Liver (tissue), 9 donors: ENCODE measurements around the gene ST8SIA6. TPM values are rescaled to one million over a fixed set of nuclear protein-coding genes. Genes with fewer than 3 reads are reported as not detected.

Experiments
- DNase-seq: peaks from one replicate; pipeline ENCODE4 v3.0.0-alpha.2; 2017; ENCODE audit warnings: low spot score
- H3K27ac ChIP-seq, 2 donors: one replicate each; pipeline ENCODE4 v1.7.0; 2013; ENCODE audit warnings: inconsistent platforms in 2 of 2, low read length in 2 of 2, control low read depth in 1 of 2, low read depth in 1 of 2, mild to moderate bottlenecking in 1 of 2
- H3K27me3 ChIP-seq, 4 donors: one replicate each; pipeline versions ENCODE4 v1.6.1 to v1.7.0; 2013; ENCODE audit warnings: low read length in 3 of 4, inconsistent platforms in 1 of 4, mild to moderate bottlenecking in 1 of 4, moderate library complexity in 1 of 4; ENCODE audit not compliant: control insufficient read depth in 4 of 4, insufficient read depth in 4 of 4
- H3K36me3 ChIP-seq, 4 donors: one replicate each; pipeline versions ENCODE4 v1.6.1 to v1.7.0; 2013; ENCODE audit warnings: low read length in 3 of 4, mild to moderate bottlenecking in 3 of 4, low read depth in 1 of 4, moderate library complexity in 1 of 4; ENCODE audit not compliant: control insufficient read depth in 4 of 4, insufficient read depth in 3 of 4
- H3K4me1 ChIP-seq, 4 donors: one replicate each; pipeline versions ENCODE4 v1.6.1 to v1.7.0; 2013; ENCODE audit warnings: low read length in 3 of 4, mild to moderate bottlenecking in 3 of 4, moderate library complexity in 1 of 4; ENCODE audit not compliant: control insufficient read depth in 4 of 4, insufficient read depth in 4 of 4
- H3K4me3 ChIP-seq, 3 donors: one replicate each; pipeline versions ENCODE4 v1.6.1 to v1.7.0; 2013; ENCODE audit warnings: low read length in 3 of 3, control low read depth in 1 of 3, low read depth in 1 of 3, mild to moderate bottlenecking in 1 of 3
- H3K9ac ChIP-seq, 2 donors: one replicate each; pipeline ENCODE4 v1.7.0; 2013; ENCODE audit warnings: low read length in 2 of 2, mild to moderate bottlenecking in 2 of 2, moderate library complexity in 2 of 2, control low read depth in 1 of 2, low read depth in 1 of 2
- H3K9me3 ChIP-seq, 4 donors: one replicate each; pipeline versions ENCODE4 v1.6.1 to v1.7.0; 2013; ENCODE audit warnings: low read length in 3 of 4; ENCODE audit not compliant: control insufficient read depth in 4 of 4
- EGR1 ChIP-seq, 2 donors: IDR thresholded peaks; 2 replicates each; pipeline ENCODE4 v1.6.1; 2016 to 2018; ENCODE audit warnings: antibody characterized with exemption in 2 of 2, low read depth in 2 of 2
- FOXA1 ChIP-seq: IDR thresholded peaks from 2 replicates; pipeline ENCODE4 v1.6.1; 2016; ENCODE audit warnings: antibody characterized with exemption
- GABPA ChIP-seq, 2 donors: IDR thresholded peaks in 1 of 2; conservative IDR thresholded peaks in 1 of 2; 2 replicates each; pipeline ENCODE4 v1.6.1; 2016; ENCODE audit warnings: antibody characterized with exemption in 2 of 2, mild to moderate bottlenecking in 1 of 2, moderate library complexity in 1 of 2
- HNF4A ChIP-seq, 2 donors: conservative IDR thresholded peaks; 2 replicates each; pipeline ENCODE4 v1.6.1; 2016; ENCODE audit warnings: antibody characterized with exemption in 2 of 2, mild to moderate bottlenecking in 2 of 2
- HNF4G ChIP-seq: IDR thresholded peaks from 2 replicates; pipeline ENCODE4 v1.6.1; 2016; ENCODE audit warnings: antibody characterized with exemption
- JUND ChIP-seq, 2 donors: IDR thresholded peaks; 2 replicates each; pipeline ENCODE4 v1.6.1; 2016; ENCODE audit warnings: antibody characterized with exemption in 2 of 2
- NR2F2 ChIP-seq: IDR thresholded peaks from 2 replicates; pipeline ENCODE4 v1.6.1; 2016; ENCODE audit warnings: antibody characterized with exemption
- RAD21 ChIP-seq, 2 donors: IDR thresholded peaks; 2 replicates each; pipeline ENCODE4 v1.6.1; 2016; ENCODE audit warnings: antibody characterized with exemption in 2 of 2, mild to moderate bottlenecking in 2 of 2
- RXRA ChIP-seq, 2 donors: IDR thresholded peaks; 2 replicates each; pipeline ENCODE4 v1.6.1; 2017 to 2018; ENCODE audit warnings: antibody characterized with exemption in 2 of 2, mild to moderate bottlenecking in 1 of 2
- SP1 ChIP-seq: IDR thresholded peaks from 2 replicates; pipeline ENCODE4 v1.6.1; 2018; ENCODE audit warnings: antibody characterized with exemption, mild to moderate bottlenecking
- TAF1 ChIP-seq: conservative IDR thresholded peaks from 2 replicates; pipeline ENCODE4 v1.6.1; 2016; ENCODE audit warnings: antibody characterized with exemption, mild to moderate bottlenecking
- YY1 ChIP-seq: IDR thresholded peaks from 2 replicates; pipeline ENCODE4 v1.6.1; 2016; ENCODE audit warnings: antibody characterized with exemption, mild to moderate bottlenecking
- WGBS: extraction: QIAGEN DNeasy Blood & Tissue Kit; methylation state at CpG from one replicate; pipeline ENCODE4 v1.1.7; 2013; 5-methylcytosine and 5-hydroxymethylcytosine counted together
- polyA plus RNA-seq, 2 donors: library from polyadenylated mRNA; stranded (reverse) in 1 of 2; unstranded in 1 of 2; fragments of 200-250 nt in 1 of 2; fragments of >200 nt in 1 of 2; fragmentation: Nextera tagmentation in 1 of 2; extraction: Ambion mirVana in 1 of 2; gene quantifications; one replicate each; pipeline versions ENCODE4 v1.2.1 to v1.2.3, GENCODE V29; 2013 to 2015
- total RNA-seq, 2 donors: library from RNA; depleted of rRNA; stranded (reverse); fragments of >200 nt; gene quantifications; one replicate each; pipeline ENCODE4 v1.2.3, GENCODE V29; 2014
- TF ChIP-seq, protein P1 (sequence below): fragments of 150-350 bp; IDR thresholded peaks from 2 replicates; pipeline ENCODE4 v1.5.1; 2017; ENCODE audit warnings: improper control_type of control experiment, low read depth, low read length; ENCODE audit not compliant: missing input control
- TF ChIP-seq, protein P2 (sequence below): IDR thresholded peaks from 2 replicates; pipeline ENCODE4 v1.6.1; 2016; ENCODE audit warnings: antibody characterized with exemption, mild to moderate bottlenecking
- TF ChIP-seq, protein P3 (sequence below): IDR thresholded peaks from 2 replicates; pipeline ENCODE4 v1.6.1; 2016; ENCODE audit warnings: antibody characterized with exemption
- TF ChIP-seq, protein P4 (sequence below): IDR thresholded peaks from 2 replicates; pipeline ENCODE4 v1.6.1; 2016; ENCODE audit warnings: antibody characterized with exemption
- donor health status: healthy.
- donor health status: healthy.
- donor health status: healthy.
- donor health status: healthy.
- donor health status: healthy.

The ST8SIA6 gene
- total and polyA plus RNA-seq, 4 donors = 0.53 to 5.8 (median 1.0) TPM

DNA sequence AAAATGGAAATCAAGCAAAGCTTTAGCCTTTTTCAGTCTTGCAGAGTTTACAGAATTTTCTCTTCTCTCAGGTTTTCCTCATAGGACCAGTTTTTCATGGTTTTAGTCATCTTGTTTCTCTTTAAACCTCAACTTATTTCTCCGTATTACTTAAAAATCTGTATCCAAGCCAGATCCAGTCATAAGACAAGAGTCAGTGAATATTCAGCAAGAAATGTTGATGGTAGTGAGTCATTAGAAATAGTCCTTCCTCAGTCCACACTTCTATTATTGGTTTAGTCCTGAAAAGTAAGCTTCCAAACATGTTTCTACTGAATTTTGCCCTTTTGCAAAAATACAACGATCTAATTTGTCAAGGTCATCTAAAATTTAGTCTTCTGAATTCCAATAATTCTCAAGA is 119.3 kb downstream of the ST8SIA6 start:
- Histone ChIP-seq H3K4me1 (no peaks in the 10 kb centered on the region), H3K27ac (no peak overlapping the region), H3K9ac (no peak overlapping the region), H3K9me3 (peaks cover 0 to under 1% (median 0%) of the 10 kb centered on the region in 4 donors), H3K36me3 (no peaks in the 10 kb centered on the region), H3K4me3 (no peak overlapping the region), H3K27me3 (no peaks in the 10 kb centered on the region)
- TF ChIP-seq, protein P1, sequence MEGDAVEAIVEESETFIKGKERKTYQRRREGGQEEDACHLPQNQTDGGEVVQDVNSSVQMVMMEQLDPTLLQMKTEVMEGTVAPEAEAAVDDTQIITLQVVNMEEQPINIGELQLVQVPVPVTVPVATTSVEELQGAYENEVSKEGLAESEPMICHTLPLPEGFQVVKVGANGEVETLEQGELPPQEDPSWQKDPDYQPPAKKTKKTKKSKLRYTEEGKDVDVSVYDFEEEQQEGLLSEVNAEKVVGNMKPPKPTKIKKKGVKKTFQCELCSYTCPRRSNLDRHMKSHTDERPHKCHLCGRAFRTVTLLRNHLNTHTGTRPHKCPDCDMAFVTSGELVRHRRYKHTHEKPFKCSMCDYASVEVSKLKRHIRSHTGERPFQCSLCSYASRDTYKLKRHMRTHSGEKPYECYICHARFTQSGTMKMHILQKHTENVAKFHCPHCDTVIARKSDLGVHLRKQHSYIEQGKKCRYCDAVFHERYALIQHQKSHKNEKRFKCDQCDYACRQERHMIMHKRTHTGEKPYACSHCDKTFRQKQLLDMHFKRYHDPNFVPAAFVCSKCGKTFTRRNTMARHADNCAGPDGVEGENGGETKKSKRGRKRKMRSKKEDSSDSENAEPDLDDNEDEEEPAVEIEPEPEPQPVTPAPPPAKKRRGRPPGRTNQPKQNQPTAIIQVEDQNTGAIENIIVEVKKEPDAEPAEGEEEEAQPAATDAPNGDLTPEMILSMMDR = no peak
- TF ChIP-seq, protein P2, sequence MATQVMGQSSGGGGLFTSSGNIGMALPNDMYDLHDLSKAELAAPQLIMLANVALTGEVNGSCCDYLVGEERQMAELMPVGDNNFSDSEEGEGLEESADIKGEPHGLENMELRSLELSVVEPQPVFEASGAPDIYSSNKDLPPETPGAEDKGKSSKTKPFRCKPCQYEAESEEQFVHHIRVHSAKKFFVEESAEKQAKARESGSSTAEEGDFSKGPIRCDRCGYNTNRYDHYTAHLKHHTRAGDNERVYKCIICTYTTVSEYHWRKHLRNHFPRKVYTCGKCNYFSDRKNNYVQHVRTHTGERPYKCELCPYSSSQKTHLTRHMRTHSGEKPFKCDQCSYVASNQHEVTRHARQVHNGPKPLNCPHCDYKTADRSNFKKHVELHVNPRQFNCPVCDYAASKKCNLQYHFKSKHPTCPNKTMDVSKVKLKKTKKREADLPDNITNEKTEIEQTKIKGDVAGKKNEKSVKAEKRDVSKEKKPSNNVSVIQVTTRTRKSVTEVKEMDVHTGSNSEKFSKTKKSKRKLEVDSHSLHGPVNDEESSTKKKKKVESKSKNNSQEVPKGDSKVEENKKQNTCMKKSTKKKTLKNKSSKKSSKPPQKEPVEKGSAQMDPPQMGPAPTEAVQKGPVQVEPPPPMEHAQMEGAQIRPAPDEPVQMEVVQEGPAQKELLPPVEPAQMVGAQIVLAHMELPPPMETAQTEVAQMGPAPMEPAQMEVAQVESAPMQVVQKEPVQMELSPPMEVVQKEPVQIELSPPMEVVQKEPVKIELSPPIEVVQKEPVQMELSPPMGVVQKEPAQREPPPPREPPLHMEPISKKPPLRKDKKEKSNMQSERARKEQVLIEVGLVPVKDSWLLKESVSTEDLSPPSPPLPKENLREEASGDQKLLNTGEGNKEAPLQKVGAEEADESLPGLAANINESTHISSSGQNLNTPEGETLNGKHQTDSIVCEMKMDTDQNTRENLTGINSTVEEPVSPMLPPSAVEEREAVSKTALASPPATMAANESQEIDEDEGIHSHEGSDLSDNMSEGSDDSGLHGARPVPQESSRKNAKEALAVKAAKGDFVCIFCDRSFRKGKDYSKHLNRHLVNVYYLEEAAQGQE = no peak
- TF ChIP-seq HNF4G = no peak
- no peak for TF ChIP-seq HNF4A (conservative IDR thresholded peaks at IDR 0.05)
- no peak for TF ChIP-seq TAF1
- TF ChIP-seq EGR1 (IDR thresholded peaks at IDR 0.05; ENCODE audit: low read depth in 2 of 2) = no peak
- TF ChIP-seq, protein P3, sequence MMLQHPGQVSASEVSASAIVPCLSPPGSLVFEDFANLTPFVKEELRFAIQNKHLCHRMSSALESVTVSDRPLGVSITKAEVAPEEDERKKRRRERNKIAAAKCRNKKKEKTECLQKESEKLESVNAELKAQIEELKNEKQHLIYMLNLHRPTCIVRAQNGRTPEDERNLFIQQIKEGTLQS = no peak
- no peak for TF ChIP-seq JUND (IDR thresholded peaks at IDR 0.05)
- TF ChIP-seq NR2F2 = no peak
- TF ChIP-seq RAD21 (IDR thresholded peaks at IDR 0.05) = no peak
- TF ChIP-seq, protein P4, sequence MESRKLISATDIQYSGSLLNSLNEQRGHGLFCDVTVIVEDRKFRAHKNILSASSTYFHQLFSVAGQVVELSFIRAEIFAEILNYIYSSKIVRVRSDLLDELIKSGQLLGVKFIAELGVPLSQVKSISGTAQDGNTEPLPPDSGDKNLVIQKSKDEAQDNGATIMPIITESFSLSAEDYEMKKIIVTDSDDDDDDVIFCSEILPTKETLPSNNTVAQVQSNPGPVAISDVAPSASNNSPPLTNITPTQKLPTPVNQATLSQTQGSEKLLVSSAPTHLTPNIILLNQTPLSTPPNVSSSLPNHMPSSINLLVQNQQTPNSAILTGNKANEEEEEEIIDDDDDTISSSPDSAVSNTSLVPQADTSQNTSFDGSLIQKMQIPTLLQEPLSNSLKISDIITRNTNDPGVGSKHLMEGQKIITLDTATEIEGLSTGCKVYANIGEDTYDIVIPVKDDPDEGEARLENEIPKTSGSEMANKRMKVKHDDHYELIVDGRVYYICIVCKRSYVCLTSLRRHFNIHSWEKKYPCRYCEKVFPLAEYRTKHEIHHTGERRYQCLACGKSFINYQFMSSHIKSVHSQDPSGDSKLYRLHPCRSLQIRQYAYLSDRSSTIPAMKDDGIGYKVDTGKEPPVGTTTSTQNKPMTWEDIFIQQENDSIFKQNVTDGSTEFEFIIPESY = no peak
- DNase-seq = no peak
- 79% methylated on average over 2 of the region's 2 CpGs for WGBS

DNA sequence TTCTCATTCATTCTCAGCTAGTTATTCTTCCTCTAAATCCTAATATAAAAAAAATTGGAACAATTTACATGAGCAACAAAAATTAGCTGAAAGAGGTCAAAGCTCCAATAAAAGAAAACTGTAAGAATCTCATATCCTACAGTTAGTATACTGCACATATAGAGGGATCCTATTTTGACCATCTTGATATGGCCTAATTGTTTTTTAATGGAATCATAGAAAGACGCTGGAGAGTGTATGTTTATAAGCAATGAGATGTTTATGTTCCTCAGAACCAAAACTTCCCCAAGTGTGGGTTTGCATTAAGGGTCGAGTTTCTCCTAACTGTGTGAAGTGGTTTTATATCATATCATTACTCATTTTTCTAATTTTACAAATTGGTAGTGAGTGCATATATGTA is 123.9 kb downstream of the ST8SIA6 start:
- WGBS = 63% methylated on average over 2 of the region's 2 CpGs
- Histone ChIP-seq H3K4me1 (no peaks in the 10 kb centered on the region), H3K4me3 (no peak overlapping the region), H3K9me3 (no peaks in the 10 kb centered on the region), H3K27me3 (no peaks in the 10 kb centered on the region), H3K9ac (no peak overlapping the region), H3K27ac (no peak overlapping the region), H3K36me3 (no peaks in the 10 kb centered on the region)
- TF ChIP-seq SP1 (no peak), FOXA1 (no peak), RXRA (IDR thresholded peaks at IDR 0.05) (no peak), YY1 (no peak), HNF4G (no peak), RAD21 (IDR thresholded peaks at IDR 0.05) (no peak), GABPA (IDR thresholded peaks at IDR 0.05 in 1 of 2, conservative IDR thresholded peaks at IDR 0.05 in 1 of 2) (no peak), NR2F2 (no peak)
- TF ChIP-seq, protein P4 = no peak
- TF ChIP-seq, protein P1 = no peak
- TF ChIP-seq, protein P3 = no peak
- DNase-seq = no peak
